Stomach (tissue), 4 donors: Measurements from ENCODE around the gene ANKRD55.
"Not testable (repeated sequence)": the region's sequence is repeated elsewhere in the genome, so short reads cannot be mapped to it uniquely, and the experiment has no call there.

Source experiments
- CTCF ChIP-seq, 7 experiments: fragments of 450-650 bp in 4 of 7; fragments of 200-600 bp in 3 of 7; sonication (generic) in 3 of 7; IDR thresholded peaks; one replicate each; pipeline ENCODE4 v1.5.1; 2016 to 2019; ENCODE audit warnings: antibody characterized with exemption in 7 of 7, control low read depth in 2 of 7, mild to moderate bottlenecking in 1 of 7
- EP300 ChIP-seq: sonication (generic); formaldehyde crosslinking; IDR thresholded peaks from one replicate; pipeline ENCODE4 v1.6.1; 2017; ENCODE audit warnings: antibody characterized with exemption
- POLR2A ChIP-seq, 4 donors: fragments of 450-650 bp; IDR thresholded peaks; one replicate each; pipeline ENCODE4 v1.6.1; 2016; ENCODE audit warnings: antibody characterized with exemption in 4 of 4, control low read depth in 2 of 4, mild to moderate bottlenecking in 1 of 4, moderate library complexity in 1 of 4
- POLR2AphosphoS5 ChIP-seq, 3 donors: sonication (generic); formaldehyde crosslinking; IDR thresholded peaks; one replicate each; pipeline ENCODE4 v1.6.1; 2016; ENCODE audit warnings: antibody characterized with exemption in 3 of 3

GRCh38 chr5:56249085-56249484 lies 16.0 kb upstream of the ANKRD55 start:
- TF ChIP-seq EP300; CTCF (IDR thresholded peaks at IDR 0.05); POLR2AphosphoS5 (IDR thresholded peaks at IDR 0.05); POLR2A (IDR thresholded peaks at IDR 0.05): not testable (repeated sequence)
